OCI-LY1 (cell line): ENCODE measurements around the gene ATP5F1D.

Experiments
- CTCF ChIP-seq: fragments of 200-600 bp; sonication (generic), shearing (Covaris generic); IDR thresholded peaks from 2 replicates; pipeline ENCODE4 v1.5.1; 2017; ENCODE audit warnings: mild to moderate bottlenecking, antibody characterized with exemption, low read length, moderate library complexity, mixed read lengths
- EZH2 ChIP-seq: fragments of 200-600 bp; sonication (generic), shearing (Covaris generic); IDR thresholded peaks from 2 replicates; pipeline ENCODE4 v1.8.0; 2017; ENCODE audit warnings: borderline replicate concordance, mixed run types, mild to moderate bottlenecking, antibody characterized with exemption, low read length, moderate library complexity, mixed read lengths

GRCh38 chr19:1274081-1274851, 32.7 kb downstream of the ATP5F1D start:
- TF ChIP-seq CTCF (no peak), EZH2 (no peak)
